ENCODE results near the gene PLXND1. TPM values are rescaled to one million over a fixed set of nuclear protein-coding genes. Genes with fewer than 3 reads are reported as not detected.

The PLXND1 gene
- total RNA-seq, 3 donors from 2014 or later (not counting 1 experiment from before 2014, with no cell fraction given): 135 to 214 (median 189) TPM

DNA sequence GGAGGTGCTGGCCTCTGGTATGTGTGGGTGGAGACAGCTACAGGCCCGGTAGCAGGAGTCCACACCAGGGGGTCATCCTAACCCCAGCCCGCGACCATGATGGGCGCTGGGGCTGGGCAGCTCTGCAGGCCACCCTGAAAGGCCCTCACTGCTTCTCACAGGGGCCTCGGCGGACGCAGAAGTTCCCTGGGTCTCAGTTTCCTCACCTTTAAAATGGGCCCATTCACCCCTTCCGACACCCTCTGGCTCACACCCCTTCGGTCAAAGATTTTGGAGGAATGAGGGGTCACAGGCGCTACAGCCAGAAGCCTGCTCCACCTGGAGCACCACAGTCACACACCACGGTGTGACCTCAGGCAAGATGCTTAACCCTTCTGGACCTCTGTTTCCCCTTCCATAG is 8.0 kb downstream of the PLXND1 start:
- H3K4me1 Mint-ChIP-seq: peaks cover 51 to 77% of the 10 kb centered on the region in 2 donors
- TF ChIP-seq, protein P1, sequence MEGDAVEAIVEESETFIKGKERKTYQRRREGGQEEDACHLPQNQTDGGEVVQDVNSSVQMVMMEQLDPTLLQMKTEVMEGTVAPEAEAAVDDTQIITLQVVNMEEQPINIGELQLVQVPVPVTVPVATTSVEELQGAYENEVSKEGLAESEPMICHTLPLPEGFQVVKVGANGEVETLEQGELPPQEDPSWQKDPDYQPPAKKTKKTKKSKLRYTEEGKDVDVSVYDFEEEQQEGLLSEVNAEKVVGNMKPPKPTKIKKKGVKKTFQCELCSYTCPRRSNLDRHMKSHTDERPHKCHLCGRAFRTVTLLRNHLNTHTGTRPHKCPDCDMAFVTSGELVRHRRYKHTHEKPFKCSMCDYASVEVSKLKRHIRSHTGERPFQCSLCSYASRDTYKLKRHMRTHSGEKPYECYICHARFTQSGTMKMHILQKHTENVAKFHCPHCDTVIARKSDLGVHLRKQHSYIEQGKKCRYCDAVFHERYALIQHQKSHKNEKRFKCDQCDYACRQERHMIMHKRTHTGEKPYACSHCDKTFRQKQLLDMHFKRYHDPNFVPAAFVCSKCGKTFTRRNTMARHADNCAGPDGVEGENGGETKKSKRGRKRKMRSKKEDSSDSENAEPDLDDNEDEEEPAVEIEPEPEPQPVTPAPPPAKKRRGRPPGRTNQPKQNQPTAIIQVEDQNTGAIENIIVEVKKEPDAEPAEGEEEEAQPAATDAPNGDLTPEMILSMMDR (IDR thresholded peaks at IDR 0.05): no peak
- H3K9me3 ChIP-seq (ENCODE audit: control insufficient read depth, insufficient read depth, low read length): no peaks in the 10 kb centered on the region
- no peak overlapping the region for H3K4me3 Mint-ChIP-seq
- H3K27ac ChIP-seq (ENCODE audit: low read length): no peak overlapping the region
- peaks cover 89% of the 10 kb centered on the region for H3K4me1 ChIP-seq (ENCODE audit: control insufficient read depth, insufficient read depth, low read length)
- WGBS (ENCODE audit: insufficient coverage): 87% methylated on average over 10 of the region's 11 CpGs
- ATAC-seq (no peak), DNase-seq (no peak)
- no peaks in the 10 kb centered on the region for H3K36me3 ChIP-seq (ENCODE audit: control insufficient read depth, insufficient read depth, low read length)
- no peak overlapping the region for H3K4me3 ChIP-seq (ENCODE audit: low read length)
- no peaks in the 10 kb centered on the region for H3K27me3 Mint-ChIP-seq (ENCODE audit: low read depth in 2 of 2)
- no peak overlapping the region for H3K27ac Mint-ChIP-seq
- no peaks in the 10 kb centered on the region for H3K36me3 Mint-ChIP-seq
- intact Hi-C loops (cut with micrococcal nuclease): no loop called here
- no peaks in the 10 kb centered on the region for H3K9me3 Mint-ChIP-seq
- no peaks in the 10 kb centered on the region for H3K27me3 ChIP-seq (ENCODE audit: control insufficient read depth, insufficient read depth, low read length)

DNA sequence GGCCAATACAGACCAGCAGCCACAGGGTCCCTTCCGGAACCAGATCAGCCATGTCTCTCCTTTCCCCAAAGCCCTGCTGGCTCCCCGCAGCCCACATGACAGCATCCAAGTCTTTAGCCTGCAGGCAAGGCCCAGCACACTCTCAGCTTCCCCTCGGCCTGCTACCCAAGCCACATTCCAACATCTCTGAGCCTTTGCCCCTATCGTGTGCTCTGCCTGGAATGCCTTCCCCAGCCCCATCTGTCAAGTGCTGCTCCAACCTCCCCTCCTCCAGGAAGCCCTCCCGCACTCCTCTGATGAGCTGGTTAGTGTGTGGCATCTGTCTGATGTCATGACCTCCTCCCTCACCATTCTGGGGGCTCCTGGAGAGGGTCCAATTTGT is 8.5 kb downstream of the PLXND1 start:
- no peaks in the 10 kb centered on the region for H3K9me3 ChIP-seq (ENCODE audit: control insufficient read depth, insufficient read depth, low read length)
- TF ChIP-seq, protein P1 (IDR thresholded peaks at IDR 0.05): no peak
- peak overlapping the region; percentile 35 for H3K4me3 Mint-ChIP-seq
- no peaks in the 10 kb centered on the region for H3K27me3 Mint-ChIP-seq (ENCODE audit: low read depth in 2 of 2)
- 92% methylated on average over 5 of the region's 5 CpGs for WGBS (ENCODE audit: insufficient coverage)
- no peaks in the 10 kb centered on the region for H3K9me3 Mint-ChIP-seq
- peaks cover 56 to 82% of the 10 kb centered on the region in 2 donors for H3K4me1 Mint-ChIP-seq
- H3K36me3 Mint-ChIP-seq: no peaks in the 10 kb centered on the region
- no peaks in the 10 kb centered on the region for H3K36me3 ChIP-seq (ENCODE audit: control insufficient read depth, insufficient read depth, low read length)
- no peak overlapping the region for H3K4me3 ChIP-seq (ENCODE audit: low read length)
- no peak overlapping the region for H3K27ac ChIP-seq (ENCODE audit: low read length)
- intact Hi-C loops (cut with micrococcal nuclease): no loop called here
- DNase-seq (no peak), ATAC-seq (no peak)
- peaks cover 89% of the 10 kb centered on the region for H3K4me1 ChIP-seq (ENCODE audit: control insufficient read depth, insufficient read depth, low read length)
- H3K27me3 ChIP-seq (ENCODE audit: control insufficient read depth, insufficient read depth, low read length): no peaks in the 10 kb centered on the region
- no peak overlapping the region for H3K27ac Mint-ChIP-seq

DNA sequence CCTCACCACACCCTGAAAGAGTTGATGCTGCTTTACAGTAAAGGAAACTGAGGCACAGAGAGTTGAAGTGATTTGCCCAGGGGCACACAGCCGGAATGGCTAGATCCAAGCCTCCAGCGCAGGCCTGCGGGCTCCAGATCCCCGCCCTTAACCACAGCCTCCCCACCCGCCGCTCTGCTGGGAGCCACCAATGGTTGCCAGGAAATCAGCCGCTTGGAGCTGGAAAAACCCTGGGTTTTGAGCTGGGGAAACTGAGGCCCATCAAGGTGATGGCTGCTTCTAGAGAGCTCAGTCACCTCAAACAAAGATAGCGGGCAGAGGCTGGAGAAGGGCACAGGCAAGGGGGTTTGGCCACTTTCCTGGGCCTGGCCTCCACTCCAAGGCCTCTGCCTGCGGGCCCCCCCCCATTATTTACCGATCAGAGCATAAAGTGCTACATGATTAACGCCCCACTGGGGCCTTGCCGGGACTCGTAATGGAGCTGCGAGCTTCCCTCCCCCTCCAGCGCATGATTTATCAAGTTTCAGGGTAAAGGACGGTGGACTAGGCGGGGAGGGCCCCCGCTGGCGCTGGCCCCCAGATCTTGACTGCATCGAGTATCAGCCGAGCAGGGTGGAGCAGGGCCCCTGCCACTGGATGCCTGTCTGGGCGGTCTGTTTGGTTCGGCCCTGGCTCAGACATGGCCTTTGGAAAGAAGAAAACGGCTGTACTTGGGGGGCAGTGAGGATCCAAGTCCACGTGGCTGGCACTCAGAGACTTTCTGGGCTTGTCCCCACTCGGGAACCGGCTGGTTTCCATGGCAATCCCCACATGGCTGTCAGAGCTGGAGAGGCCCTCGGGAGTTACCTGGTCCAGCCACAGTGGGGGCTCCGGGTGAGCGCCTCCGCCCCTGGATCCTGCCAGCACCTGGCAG is 9.1 kb downstream of the PLXND1 start:
- WGBS (ENCODE audit: insufficient coverage): 78% methylated on average over 31 of the region's 31 CpGs
- Mint-ChIP-seq H3K4me3 (peak overlapping the region; percentile 42), H3K27me3 (ENCODE audit: low read depth in 2 of 2) (no peaks in the 10 kb centered on the region), H3K27ac (no peak overlapping the region), H3K36me3 (no peaks in the 10 kb centered on the region), H3K4me1 (peaks cover 55 to 83% of the 10 kb centered on the region in 2 donors), H3K9me3 (no peaks in the 10 kb centered on the region)
- Histone ChIP-seq H3K27ac (ENCODE audit: low read length) (no peak overlapping the region), H3K27me3 (ENCODE audit: control insufficient read depth, insufficient read depth, low read length) (no peaks in the 10 kb centered on the region), H3K36me3 (ENCODE audit: control insufficient read depth, insufficient read depth, low read length) (no peaks in the 10 kb centered on the region), H3K9me3 (ENCODE audit: control insufficient read depth, insufficient read depth, low read length) (no peaks in the 10 kb centered on the region), H3K4me1 (ENCODE audit: control insufficient read depth, insufficient read depth, low read length) (peaks cover 90% of the 10 kb centered on the region), H3K4me3 (ENCODE audit: low read length) (no peak overlapping the region)
- TF ChIP-seq, protein P1 (IDR thresholded peaks at IDR 0.05): no peak
- no peak for ATAC-seq
- DNase-seq: no peak
- intact Hi-C loops (cut with micrococcal nuclease): no loop called here
